Nephron progenitor cell (in vitro differentiated cells): Measurements from ENCODE around the gene DTWD2.
"Not testable (repeated sequence)": the region's sequence is repeated elsewhere in the genome, so short reads cannot be mapped to it uniquely, and the experiment has no call there.

Experiments used
- DNase-seq: peaks from one replicate; pipeline ENCODE4 v3.0.0; 2021
- H3K27ac Mint-ChIP-seq: 2 replicates; pipeline ENCODE4 v1.8.0; 2021; ENCODE audit warnings: mild to moderate bottlenecking, moderate library complexity, mixed read lengths
- H3K27me3 Mint-ChIP-seq: 2 replicates; pipeline ENCODE4 v1.8.0; 2021; ENCODE audit warnings: mild to moderate bottlenecking, low read depth, mixed read lengths; ENCODE audit not compliant: poor library complexity
- H3K36me3 Mint-ChIP-seq: 2 replicates; pipeline ENCODE4 v1.8.0; 2021; ENCODE audit warnings: low read depth, mixed read lengths
- H3K4me1 Mint-ChIP-seq: 2 replicates; pipeline ENCODE4 v1.8.0; 2021; ENCODE audit warnings: mixed read lengths
- H3K4me3 Mint-ChIP-seq: 2 replicates; pipeline ENCODE4 v1.8.0; 2021; ENCODE audit warnings: mild to moderate bottlenecking, moderate library complexity, mixed read lengths
- H3K9me3 Mint-ChIP-seq: 2 replicates; pipeline ENCODE4 v1.8.0; 2021; ENCODE audit warnings: mild to moderate bottlenecking, moderate library complexity, mixed read lengths
- CTCF ChIP-seq: fragments of 200-600 bp; sonication (generic); IDR thresholded peaks from 2 replicates; pipeline ENCODE4 v1.5.0; 2021; ENCODE audit warnings: antibody characterized with exemption

The DTWD2 gene

GRCh38 chr5:118963169-118963568, 25.2 kb downstream of the DTWD2 start:
- H3K27ac Mint-ChIP-seq = no peak overlapping the region
- no peak overlapping the region for H3K4me3 Mint-ChIP-seq
- H3K36me3 Mint-ChIP-seq = peaks cover 40% of the 10 kb centered on the region
- no peak for DNase-seq
- peaks cover 64% of the 10 kb centered on the region for H3K9me3 Mint-ChIP-seq
- no peaks in the 10 kb centered on the region for H3K27me3 Mint-ChIP-seq
- TF ChIP-seq CTCF = no peak
- H3K4me1 Mint-ChIP-seq = no peaks in the 10 kb centered on the region

DNA sequence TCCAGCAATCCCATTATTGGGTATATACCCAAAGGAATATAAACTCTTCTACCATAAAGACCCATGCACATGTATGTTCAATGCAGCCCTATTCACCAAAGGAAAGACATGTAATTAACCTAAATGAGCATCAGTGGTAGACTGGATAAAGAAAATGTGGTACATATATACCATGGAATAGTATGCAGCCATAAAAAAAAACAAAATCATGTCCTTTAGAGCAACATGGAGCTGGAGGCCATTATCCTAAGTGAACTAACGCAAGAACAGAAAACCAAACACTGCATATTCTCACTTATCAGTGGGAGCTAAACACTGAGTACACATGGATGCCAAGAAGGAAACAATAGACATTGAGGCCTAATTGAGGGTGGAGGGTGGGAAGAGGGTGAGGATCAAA, 27.8 kb downstream of the DTWD2 start:
- Mint-ChIP-seq H3K4me3 (no peak overlapping the region), H3K4me1 (no peaks in the 10 kb centered on the region), H3K27me3 (no peaks in the 10 kb centered on the region), H3K27ac (no peak overlapping the region), H3K9me3 (peaks cover 54% of the 10 kb centered on the region), H3K36me3 (peaks cover 34% of the 10 kb centered on the region)
- no peak for DNase-seq
- no peak for TF ChIP-seq CTCF

DNA sequence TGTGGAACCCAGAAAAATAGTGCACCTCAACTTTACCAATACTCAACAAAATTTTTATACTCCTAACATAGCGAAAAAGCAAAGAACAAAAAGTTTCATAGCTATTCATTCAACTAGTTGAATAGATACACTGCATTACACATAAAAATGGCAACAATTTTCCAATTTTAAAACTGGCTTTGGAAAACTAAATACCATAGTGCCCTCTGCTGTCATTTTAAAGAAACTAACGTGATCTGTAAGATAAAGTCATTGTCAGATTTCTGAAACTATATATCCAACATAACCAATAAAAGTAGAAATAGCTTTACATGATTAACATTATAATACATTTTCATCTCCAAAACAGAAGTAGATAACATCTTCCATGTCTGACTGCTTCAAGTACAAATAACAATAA, 31.6 kb downstream of the DTWD2 start:
- Mint-ChIP-seq H3K27ac (no peak overlapping the region), H3K9me3 (peaks cover 31% of the 10 kb centered on the region), H3K4me1 (peaks cover 18% of the 10 kb centered on the region), H3K27me3 (no peaks in the 10 kb centered on the region), H3K36me3 (peaks cover 18% of the 10 kb centered on the region), H3K4me3 (no peak overlapping the region)
- no peak for DNase-seq
- TF ChIP-seq CTCF = peak; percentile 41

- TF ChIP-seq CTCF = no peak
- DNase-seq = no peak
- Mint-ChIP-seq H3K9me3 (peaks cover 10% of the 10 kb centered on the region), H3K27ac (no peak overlapping the region), H3K4me1 (peaks cover 28% of the 10 kb centered on the region), H3K27me3 (no peaks in the 10 kb centered on the region), H3K4me3 (no peak overlapping the region), H3K36me3 (peaks cover 6% of the 10 kb centered on the region)
Observed at GRCh38 chr5:118953652-118954005, 34.7 kb downstream of the DTWD2 start.

- H3K4me1 Mint-ChIP-seq = peaks cover 28% of the 10 kb centered on the region
- no peak for DNase-seq
- no peak for TF ChIP-seq CTCF
- H3K4me3 Mint-ChIP-seq = no peak overlapping the region
- H3K36me3 Mint-ChIP-seq = peaks cover 6% of the 10 kb centered on the region
- H3K27me3 Mint-ChIP-seq = no peaks in the 10 kb centered on the region
- H3K9me3 Mint-ChIP-seq = peaks cover 5% of the 10 kb centered on the region
- no peak overlapping the region for H3K27ac Mint-ChIP-seq
Observed at GRCh38 chr5:118952992-118953651, 35.2 kb downstream of the DTWD2 start.

GRCh38 chr5:118952306-118952705, 36.0 kb downstream of the DTWD2 start:
- peak overlapping the region; percentile 49 for H3K4me3 Mint-ChIP-seq
- H3K4me1 Mint-ChIP-seq = peaks cover 28% of the 10 kb centered on the region
- not testable (repeated sequence) for H3K27me3 Mint-ChIP-seq, H3K9me3 Mint-ChIP-seq, H3K36me3 Mint-ChIP-seq, DNase-seq
- H3K27ac Mint-ChIP-seq = peak overlapping the region; percentile 82

GRCh38 chr5:118950354-118950753, 38.0 kb downstream of the DTWD2 start:
- not testable (repeated sequence) for DNase-seq, H3K4me3 Mint-ChIP-seq, H3K9me3 Mint-ChIP-seq, H3K27me3 Mint-ChIP-seq, H3K36me3 Mint-ChIP-seq, H3K27ac Mint-ChIP-seq
- peaks cover 28% of the 10 kb centered on the region for H3K4me1 Mint-ChIP-seq
